ENCODE data around the gene ADGRA1.

The ADGRA1 gene

DNA sequence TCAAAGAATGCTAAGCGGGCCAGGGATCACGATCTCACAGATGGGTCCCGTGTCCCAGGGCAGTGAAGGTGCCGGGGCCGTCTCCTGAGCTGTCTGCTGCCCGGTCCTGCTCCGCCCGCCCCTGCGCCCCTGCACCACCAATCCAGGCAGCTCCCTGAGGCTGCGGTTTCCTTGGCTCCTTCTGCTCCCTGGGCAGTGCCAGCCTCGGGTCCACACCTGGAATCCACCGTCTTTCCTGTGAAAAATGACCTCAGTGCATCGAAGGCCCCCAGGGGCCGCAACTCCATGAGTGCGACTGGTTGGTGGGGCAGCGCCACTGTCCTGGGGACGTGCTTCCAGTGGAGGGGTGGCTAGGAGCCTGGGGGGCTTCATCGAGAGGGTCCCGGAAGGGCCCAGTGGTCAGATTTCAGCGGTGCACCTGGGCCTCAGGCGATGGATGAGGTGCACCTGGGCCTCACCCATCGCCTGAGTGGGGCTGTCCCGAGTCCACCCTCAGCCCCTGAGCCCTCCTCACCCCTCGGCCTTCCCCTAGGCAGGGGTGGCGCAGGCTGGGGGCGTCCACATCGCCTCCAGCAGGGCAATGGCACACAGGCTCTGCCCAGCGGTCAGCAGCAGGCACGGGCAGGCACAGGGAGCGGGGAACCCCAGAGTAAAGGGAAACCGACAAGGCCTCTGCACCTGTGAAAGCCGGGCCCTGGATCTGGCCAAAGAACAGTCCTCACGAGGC lies 27.2 kb downstream of the ADGRA1 start:
- no peak for DNase-seq

DNA sequence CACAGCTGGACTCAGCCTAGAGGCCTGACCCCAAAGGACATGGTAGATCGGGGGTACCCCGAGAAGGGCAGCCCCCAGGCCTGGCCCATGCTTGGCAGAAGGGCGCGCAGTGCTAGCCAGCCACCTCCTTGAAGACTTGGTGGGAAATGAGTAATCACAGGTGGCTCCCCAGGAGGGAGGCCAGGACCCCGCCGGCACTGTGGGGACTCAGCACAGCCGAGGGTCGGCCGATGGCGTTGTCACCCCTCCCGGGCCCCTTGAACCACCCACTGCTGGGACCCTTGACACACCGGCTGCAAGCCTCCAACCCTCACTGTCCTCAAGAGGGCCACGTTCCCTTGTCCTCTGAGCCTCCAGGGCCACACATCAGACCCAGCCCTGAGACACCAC lies 27.7 kb downstream of the ADGRA1 start:
- no peak for DNase-seq

DNA sequence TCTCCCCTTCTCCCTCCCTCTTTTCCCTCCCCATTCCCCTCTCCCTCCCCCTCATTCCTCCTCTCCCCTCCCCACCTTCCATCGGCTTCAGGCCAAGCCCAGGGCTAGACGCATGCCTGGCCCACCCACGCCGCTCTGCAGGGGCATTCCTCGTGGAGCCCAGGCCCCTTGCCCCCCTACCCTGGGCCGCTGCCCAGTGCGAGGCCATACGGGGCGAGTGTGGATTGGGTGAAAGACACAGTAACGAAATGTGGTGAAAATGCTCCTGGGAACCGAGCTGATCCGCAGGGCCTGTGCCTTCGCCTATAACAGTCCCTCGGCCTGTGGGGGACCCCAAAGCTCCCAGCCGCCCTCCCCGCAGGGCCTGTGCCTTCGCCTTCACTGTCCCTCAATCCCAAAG lies 28.3 kb downstream of the ADGRA1 start:
- no peak for DNase-seq

DNA sequence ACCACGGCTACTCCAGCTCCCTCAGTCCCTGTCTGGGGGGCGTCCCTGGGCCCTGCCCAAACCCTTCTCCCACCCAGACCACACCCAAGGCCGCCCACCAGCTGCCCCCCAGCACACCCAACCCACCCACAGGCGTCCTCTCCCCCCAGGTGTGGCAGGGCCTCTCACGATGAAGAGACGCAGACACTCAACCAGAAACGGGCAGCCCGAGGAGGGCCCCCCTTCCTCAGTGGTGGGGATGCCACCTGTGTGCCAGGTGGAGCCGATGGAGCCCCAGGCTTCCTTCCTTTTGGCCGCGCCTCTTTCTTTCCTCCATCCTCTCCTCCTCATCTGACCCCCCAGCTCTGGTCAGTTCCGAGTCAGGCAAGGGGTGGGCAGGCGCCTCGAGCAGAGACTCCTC lies 28.7 kb downstream of the ADGRA1 start:
- DNase-seq, result no peak

DNA sequence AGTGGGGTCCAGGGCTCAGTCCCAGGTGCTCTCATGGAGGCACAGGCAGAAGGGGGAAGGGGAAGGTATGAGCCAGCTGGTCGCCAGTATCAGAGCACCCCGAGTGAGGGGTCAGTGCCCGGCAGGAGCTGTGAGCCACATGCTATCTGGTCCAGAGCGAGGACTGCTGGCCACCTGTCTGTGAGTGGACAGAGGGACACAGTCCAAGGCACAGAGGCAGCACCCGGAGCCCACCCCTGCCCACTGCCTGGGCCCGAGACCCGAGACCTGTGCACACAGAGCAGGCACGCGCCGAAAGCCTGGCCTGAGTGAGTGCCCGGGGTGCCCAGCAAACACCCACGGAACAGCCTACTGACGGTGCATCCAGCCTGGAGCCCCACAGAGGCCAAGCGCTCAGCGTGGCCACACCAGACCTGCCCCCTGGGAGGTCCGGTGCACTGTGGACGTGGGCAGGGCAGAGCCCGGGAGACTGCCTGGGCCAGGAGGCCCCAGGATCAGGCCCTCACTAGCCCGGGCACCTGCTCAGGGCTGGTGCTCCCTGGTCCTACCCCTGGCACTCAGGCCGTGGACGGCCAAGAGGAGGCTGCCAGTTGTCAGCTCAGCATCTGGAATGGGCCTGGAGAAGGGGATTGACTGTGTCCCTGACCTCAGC lies 29.4 kb downstream of the ADGRA1 start:
- DNase-seq, result no peak

DNA sequence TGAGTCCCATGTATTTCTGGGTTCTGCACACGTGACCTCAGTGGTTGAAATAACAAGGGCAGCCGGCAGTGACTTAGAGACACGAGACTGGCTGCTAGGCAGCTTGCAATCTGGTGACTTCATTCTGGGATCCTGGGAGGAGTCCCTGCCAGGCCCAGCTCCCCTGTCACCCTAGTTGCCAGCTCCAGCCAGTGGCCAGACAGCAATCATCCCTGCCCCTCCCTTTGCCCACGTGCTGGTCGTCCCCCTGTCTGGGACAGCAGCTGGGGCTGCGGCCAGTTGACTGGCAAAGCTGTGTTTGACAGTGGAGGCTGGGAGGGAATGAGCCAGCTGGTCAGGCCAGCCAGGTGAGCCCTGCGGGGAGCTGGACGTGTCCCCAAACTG lies 30.0 kb downstream of the ADGRA1 start:
- no peak for DNase-seq

DNA sequence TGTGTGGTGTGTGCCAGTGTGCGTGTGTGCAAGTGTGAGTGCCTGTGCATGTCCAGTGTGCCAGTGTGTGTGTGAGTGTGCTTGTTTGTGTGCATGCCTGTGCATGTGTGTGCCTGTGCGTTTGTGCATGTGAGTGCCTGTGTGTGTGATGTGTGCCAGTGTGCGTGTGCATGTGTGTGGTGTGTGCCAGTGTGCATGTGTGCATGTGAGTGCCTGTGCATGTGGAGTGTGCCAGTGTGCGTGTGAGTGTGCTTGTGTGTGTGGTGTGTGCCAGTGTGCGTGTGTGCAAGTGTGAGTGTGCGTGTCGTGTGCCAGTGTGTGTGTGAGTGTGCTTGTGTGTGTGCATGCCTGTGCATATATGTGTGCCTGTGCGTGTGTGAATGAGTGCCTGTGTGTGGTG lies 33.8 kb downstream of the ADGRA1 start:
- DNase-seq, result no peak

DNA sequence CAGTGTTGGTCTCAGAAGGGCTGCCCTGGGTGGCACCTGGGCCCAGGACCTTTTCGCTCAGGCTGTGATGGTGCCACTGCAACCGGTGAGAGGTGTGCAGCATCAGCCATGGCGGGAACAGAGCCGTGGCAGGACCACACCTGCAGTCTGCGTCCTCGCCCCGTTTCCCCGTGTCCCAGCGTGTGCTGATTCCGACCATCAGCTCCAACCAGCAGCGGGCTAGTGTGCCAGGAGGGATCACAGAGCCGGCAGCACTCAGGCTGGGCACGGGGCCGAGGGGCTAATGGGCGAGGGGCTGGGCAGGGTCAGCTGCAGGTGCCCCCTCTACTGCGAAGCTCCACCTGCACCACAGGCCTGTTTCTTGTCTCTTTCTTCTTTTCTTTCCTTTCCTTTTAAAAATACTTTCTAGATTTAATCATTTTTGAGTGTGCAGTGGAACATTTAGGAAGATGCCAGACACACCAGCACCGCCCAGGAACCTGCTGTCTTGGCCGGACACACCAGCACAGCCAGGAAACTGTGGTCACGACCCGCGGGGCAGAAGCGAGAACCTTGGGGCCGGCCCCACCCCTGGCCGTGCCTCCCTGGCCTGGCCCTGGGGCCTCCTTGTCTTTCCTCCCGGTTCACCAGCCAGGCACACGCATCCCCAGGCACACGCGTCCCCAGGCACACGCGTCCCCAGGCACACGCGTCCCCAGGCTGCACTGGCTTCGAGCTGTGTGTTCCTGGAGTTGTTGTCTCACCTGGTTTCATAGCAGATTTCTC lies 34.6 kb downstream of the ADGRA1 start:
- DNase-seq, result no peak

DNA sequence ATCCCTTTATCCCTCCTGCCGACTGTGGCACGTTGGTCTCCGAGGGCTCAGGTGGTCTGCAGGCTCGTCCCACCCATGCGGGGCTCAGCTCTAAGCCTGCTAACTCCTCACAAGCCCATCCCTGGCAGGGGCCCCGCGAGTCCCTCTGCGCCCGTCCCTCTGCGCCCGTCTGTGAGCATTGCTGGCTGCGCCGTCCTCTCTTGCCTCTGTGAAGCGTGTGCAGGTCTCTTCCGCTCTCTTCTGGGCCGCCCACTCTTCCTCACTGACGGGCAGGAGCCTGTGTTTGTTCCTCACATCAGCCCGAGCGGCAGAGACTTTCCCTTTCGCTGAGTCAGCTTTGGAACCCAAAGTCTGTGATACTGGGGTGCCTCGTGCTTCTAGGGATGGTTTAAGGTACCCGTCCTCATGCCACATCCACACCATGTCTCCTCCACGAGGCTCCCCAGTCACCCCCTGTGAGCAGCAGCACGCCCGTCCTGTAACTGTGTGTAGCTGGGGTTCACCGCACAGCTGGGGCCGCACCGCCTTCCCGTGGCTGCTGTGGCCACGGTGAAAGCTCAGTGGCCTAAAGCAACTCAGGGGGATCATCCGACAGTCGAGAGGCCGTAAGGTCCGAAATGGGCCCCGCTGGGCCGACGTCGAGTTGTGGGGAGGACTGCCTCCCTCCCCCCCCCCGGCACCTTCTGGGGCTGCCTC lies 35.5 kb downstream of the ADGRA1 start:
- no peak for DNase-seq

DNA sequence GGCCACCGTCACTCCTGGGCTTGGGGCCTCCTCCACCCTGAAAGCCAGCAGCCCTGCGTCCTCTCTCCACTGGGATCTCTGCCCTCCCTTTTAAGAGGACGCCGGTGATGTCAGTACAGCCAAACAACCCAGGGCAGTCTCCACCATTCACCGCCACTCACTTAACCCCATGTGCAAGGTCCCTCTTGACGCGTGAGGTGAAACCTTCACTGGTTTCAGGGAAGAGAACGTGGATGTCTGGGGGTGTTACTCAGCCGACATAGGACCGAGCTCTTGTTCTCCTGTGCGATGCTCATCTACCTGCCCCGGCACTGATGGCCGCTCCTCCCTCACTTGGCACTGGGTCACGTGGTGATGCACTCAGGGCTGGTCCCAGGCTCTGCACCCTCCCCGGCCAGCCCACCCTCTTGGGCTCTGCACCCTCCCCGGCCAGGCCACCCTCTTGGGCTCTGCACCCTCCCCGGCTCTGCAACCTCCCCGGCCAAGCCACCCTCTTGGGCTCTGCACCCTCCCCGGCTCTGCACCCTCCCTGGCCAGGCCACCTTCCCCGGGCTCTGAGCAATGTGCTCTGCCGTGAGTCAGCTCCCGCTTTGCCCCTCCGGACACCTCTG lies 36.1 kb downstream of the ADGRA1 start:
- DNase-seq, result no peak

DNA sequence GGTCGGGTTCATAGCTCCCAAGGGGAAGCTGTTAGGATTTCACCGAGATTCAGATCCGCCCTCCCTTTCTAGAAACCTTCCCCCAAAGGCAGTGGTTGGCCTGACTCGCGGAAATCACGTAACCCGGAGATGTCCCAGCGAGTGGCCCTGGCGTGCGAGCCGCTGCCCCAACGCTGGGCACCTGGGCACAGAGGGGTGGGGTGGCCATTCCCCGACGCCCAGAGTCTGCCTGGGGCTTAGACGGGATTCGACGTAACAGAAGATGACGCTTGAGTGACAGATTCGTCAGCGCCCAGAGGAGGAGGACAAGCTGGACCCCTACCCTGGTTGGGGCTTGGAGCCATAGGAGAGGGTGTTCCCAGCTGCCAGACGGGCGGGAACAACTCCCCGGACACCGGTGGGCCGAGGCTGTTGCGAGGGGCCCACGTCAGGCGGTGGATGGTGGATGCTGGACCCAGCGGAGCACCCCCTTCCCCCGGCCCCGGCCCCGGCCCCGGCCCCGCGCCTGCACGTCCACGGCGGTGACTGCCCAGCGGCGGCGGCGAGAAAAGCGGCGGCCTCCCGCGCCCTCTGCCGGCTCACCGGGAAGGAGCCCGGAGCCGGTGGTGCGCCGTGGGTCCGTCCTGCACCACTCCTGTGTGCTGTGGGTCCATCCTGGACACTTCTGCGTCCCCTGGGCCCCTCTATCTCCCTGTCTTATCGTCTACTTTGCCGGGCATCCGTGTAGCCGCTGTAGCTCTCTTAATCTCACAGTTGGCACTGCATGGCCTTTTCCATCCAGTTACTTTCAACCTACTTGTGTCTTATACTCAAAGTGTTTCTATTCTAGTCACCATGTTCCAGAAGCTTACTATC lies 36.9 kb downstream of the ADGRA1 start:
- DNase-seq, result no peak

DNA sequence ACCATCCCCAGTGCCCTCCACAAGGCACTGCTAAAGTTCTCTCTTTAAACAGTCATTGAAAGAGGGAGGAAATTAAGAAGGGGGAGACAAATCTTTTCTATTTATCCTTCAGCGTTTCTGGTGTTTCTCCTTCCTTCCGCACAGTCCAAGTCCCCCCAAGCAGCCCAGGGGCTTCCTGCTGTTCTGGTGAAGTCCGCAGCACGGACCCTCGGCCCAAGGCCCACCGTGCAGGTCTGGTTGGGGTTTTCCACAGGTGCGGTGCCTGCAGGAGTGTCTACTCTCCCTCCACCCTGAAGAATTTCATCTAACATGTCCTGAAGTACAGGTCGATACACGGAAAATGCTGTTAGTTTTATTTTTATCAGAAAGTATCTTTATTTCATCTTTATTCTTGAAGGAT lies 38.2 kb downstream of the ADGRA1 start:
- DNase-seq, result no peak

DNA sequence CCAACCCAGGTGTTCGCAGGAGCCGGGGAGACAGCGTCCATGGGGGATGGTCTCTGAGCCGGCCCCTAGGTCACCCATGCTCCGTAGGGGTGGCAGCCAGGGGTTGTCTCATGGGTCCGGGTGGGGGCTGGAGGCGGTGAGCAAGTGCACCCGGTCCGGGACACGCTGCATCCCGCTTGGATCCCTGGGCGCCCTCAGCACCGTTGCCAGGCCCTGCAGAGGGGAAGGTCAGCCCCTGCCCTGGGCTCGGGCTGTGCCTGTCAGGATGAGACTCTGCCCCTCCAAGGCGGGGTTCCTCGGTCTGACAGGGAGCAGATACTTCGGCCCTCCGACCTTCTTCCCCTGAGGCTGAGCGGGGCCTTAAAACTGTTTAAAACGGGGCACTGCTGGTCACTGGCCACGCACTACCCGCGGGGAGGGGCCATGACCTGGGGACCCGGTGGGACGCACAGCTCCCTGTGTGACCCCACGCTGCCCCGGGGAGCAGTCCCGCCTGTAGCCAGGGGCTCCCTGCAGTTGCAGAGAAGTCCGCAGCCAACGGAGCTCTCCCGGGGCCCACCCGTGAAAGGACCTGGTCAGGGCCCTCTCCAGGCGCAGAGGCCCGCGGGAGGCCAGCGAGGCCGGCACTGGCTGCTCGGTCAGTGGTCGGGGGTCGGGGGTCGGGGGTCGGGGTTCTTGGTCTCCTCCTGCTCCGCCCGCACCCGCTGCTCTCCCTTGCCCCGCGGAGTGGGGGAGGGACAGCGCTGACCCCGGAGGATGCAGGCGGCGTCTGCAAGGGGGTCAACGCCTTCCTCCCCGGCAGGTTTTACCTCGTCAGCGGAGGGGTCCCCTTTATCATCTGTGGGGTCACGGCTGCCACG lies 38.9 kb downstream of the ADGRA1 start:
- DNase-seq, result no peak

DNA sequence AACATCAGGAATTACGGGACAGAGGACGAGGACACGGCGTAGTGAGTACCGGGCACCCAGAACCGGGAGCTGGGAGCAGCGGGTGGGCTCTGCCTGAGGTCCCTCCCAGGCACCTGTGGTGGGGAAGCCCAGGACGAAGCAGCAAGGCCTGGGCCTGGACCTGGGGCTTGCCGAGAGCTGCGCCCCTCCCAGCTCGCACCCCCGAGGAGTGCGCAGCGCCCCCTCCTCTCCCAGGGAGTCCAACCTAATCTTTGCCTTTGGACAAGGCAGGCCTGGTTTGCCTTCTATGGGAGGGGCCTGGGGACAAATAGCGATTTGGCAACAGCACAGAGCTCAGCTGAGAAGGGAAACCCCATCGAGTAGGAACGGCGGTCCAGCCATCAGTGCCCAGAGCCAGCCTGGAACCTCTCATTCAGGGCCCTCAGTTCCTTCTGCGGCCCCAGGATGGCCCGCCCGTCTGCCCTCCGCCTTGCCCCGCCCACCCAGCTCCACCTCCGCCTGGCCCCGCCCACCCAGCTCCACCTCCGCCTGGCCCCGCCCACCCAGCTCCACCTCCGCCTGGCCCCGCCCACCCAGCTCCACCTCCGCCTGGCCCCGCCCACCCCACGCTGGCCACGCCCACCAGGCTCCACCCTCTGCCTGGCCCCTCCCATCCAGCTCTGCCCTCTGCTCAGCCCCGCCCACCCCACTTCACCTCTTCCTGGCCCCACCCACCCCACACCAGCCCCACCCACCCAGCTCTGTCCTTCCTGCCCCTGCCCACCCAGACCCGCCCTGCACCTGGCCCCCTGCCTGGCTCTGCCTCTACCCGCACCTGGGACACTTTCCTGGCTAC lies 39.8 kb downstream of the ADGRA1 start:
- no peak for DNase-seq

DNA sequence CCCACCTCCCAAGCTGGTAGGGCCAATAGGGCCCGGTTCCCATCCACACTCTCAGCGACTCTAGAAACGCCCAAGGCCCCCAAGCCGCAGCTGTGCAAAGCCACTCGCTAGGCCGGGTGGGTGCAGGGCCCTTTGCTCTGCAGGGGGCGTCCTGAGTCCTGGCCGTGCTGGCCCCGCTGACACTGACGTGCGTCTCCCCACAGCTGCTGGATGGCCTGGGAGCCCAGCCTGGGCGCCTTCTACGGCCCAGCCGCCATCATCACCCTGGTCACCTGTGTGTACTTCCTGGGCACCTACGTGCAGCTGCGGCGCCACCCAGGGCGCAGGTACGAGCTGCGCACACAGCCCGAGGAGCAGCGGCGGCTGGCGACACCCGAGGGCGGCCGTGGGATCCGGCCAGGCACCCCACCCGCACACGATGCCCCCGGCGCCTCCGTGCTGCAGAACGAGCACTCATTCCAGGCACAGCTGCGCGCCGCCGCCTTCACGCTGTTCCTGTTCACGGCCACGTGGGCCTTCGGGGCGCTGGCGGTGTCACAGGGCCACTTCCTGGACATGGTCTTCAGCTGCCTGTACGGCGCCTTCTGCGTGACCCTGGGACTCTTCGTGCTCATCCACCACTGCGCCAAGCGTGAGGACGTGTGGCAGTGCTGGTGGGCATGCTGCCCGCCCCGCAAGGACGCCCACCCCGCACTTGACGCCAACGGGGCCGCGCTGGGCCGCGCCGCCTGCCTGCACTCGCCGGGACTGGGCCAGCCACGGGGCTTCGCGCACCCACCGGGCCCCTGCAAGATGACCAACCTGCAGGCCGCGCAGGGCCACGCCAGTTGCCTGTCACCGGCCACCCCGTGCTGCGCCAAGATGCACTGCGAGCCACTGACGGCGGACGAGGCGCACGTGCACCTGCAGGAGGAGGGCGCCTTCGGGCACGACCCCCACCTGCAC lies 40.7 kb downstream of the ADGRA1 start:
- no peak for DNase-seq

DNA sequence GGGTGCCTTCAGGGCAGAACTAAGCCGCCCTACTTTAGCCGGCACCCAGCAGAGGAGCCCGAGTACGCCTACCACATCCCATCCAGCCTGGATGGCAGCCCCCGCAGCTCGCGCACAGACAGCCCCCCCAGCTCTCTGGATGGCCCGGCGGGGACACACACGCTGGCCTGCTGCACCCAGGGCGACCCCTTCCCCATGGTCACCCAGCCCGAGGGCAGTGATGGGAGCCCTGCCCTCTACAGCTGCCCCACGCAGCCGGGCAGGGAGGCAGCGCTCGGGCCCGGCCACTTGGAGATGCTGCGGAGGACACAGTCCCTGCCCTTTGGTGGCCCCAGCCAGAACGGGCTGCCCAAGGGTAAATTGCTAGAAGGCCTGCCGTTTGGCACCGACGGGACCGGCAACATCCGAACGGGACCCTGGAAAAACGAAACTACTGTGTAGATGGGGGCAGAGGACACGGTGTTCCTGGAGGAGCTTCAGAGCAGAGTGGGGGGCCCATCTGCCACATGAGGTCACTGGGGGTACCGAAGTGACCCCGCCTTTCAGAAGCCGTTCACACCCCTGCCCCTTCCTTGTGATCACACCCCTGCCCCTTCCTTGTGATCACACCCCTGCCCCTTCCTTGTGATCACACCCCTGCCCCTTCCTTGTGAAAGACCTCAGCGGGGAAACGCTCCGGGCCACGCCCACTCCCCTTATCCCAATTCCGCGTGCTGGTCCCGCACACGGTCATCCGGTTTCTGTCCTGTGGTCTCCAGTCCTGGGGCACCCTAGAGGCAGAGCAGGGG lies 41.5 kb downstream of the ADGRA1 start:
- no peak for DNase-seq

DNA sequence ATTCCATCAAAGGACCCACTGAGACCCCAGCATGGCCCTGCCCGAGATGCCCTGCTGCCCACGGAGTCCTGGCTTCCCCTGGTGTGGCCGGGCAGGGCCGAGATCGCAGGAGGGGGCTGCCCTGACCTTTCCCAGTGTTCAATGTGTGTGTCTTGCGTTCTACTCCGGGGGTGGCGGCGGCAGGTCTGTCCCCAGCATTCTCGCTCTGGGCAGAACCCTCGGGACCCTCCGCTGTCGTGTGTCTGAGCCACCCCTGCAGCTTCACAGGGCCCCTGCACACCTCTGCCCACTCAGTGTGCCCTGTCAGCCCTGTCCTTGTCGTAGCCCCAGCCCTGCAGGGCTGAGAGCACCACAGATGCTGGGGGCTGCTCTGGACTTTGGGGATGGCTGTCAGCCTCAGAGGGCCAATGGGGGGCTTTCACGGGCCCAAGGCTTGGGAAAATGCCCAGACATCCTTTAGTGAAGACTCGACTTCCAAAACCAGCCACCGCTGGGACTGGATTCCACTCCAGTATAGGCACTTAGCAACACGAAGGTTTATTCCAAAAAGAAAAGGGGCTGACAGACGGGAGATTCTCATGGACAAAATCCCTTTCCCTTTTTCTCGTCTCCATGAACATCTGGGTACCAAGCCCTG lies 42.3 kb downstream of the ADGRA1 start:
- DNase-seq, result no peak

DNA sequence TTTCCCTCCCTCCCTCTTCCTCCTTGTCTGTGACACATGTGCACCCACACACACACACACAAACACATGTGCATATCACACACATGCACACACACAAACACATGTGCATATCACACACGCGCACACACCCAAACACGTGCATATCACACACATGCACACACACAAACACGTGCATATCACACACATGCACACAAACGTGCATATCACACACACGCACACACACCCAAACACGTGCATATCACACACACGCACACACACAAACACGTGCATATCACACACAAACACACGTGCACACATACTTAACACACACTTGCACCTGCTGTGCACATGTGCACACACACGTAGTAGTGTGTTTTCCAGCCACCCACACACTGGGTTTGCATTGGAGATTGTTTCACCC lies 42.9 kb downstream of the ADGRA1 start:
- DNase-seq, result no peak

Data from NCI-H187 treated with DMSO at 0.1 percent for 48 hours (cell line).